SK-N-SH treated with all-trans-retinoic acid at 6 μM for 48 hours (cell line): ENCODE results near the gene MADD.

Experiments
- ATAC-seq: fragments of 200-7000 bp; cut with Tn5 transposase; 3 replicates; pipeline ENCODE4 v1.9.1; 2020; ENCODE audit warnings: mild to moderate bottlenecking, moderate library complexity
- ARNTL ChIP-seq: fragments of 450-650 bp; formaldehyde crosslinking; IDR thresholded peaks from 2 replicates; pipeline ENCODE4 v1.5.0; 2020; ENCODE audit warnings: low read depth, mild to moderate bottlenecking, moderate library complexity, borderline replicate concordance
- BACH2 ChIP-seq: fragments of 250-450 bp; sonication (Bioruptor Pico); IDR thresholded peaks from 2 replicates; pipeline ENCODE4 v1.9.0; 2021; ENCODE audit warnings: mild to moderate bottlenecking, borderline replicate concordance
- CSDC2 ChIP-seq: fragments of 250-450 bp; sonication (Bioruptor Pico); IDR thresholded peaks from 2 replicates; pipeline ENCODE4 v1.5.0; 2020; ENCODE audit warnings: mild to moderate bottlenecking, moderate library complexity
- CSRNP3 ChIP-seq: fragments of 250-450 bp; sonication (Bioruptor Pico); IDR thresholded peaks from 2 replicates; pipeline ENCODE4 v1.5.1; 2021; ENCODE audit warnings: mild to moderate bottlenecking, moderate library complexity
- ESRRG ChIP-seq: fragments of 250-450 bp; sonication (Bioruptor Pico); IDR thresholded peaks from 2 replicates; pipeline ENCODE4 v1.6.1; 2021; ENCODE audit warnings: mild to moderate bottlenecking
- GLIS3 ChIP-seq: fragments of 250-450 bp; sonication (Bioruptor Pico); IDR thresholded peaks from 2 replicates; pipeline ENCODE4 v1.5.0; 2020; ENCODE audit warnings: mild to moderate bottlenecking, moderate library complexity
- ISL1 ChIP-seq: fragments of 250-450 bp; sonication (Bioruptor Pico); IDR thresholded peaks from 2 replicates; pipeline ENCODE4 v2.1.2; 2022; ENCODE audit warnings: mild to moderate bottlenecking, moderate library complexity
- OSR1 ChIP-seq: fragments of 250-450 bp; sonication (Bioruptor Pico); IDR thresholded peaks from 2 replicates; pipeline ENCODE4 v1.8.0; 2022; ENCODE audit warnings: moderate library complexity, mild to moderate bottlenecking, inconsistent platforms
- PPARA ChIP-seq: fragments of 250-450 bp; sonication (Bioruptor Pico); IDR thresholded peaks from 2 replicates; pipeline ENCODE4 v1.5.0; 2020; ENCODE audit warnings: mild to moderate bottlenecking, borderline replicate concordance
- RARB ChIP-seq: fragments of 250-450 bp; sonication (Bioruptor Pico); IDR thresholded peaks from 2 replicates; pipeline ENCODE4 v1.8.0; 2021; ENCODE audit warnings: mild to moderate bottlenecking, moderate library complexity
- TCF4 ChIP-seq: fragments of 250-450 bp; sonication (Bioruptor Pico); IDR thresholded peaks from 2 replicates; pipeline ENCODE4 v1.8.0; 2021; ENCODE audit warnings: mild to moderate bottlenecking, moderate library complexity, borderline replicate concordance
- TOX ChIP-seq: fragments of 250-450 bp; sonication (Bioruptor Pico); IDR thresholded peaks from 2 replicates; pipeline ENCODE4 v1.8.0; 2021; ENCODE audit warnings: mild to moderate bottlenecking, moderate library complexity, borderline replicate concordance
- ZFP3 ChIP-seq: fragments of 250-450 bp; sonication (Bioruptor Pico); IDR thresholded peaks from 2 replicates; pipeline ENCODE4 v1.5.0; 2020; ENCODE audit warnings: mild to moderate bottlenecking, moderate library complexity
- ZFP30 ChIP-seq: fragments of 450-650 bp; formaldehyde crosslinking; IDR thresholded peaks from 2 replicates; pipeline ENCODE4 v1.5.0; 2022; ENCODE audit warnings: mild to moderate bottlenecking, moderate library complexity
- ZNF8 ChIP-seq: fragments of 450-650 bp; formaldehyde crosslinking; IDR thresholded peaks from 2 replicates; pipeline ENCODE4 v1.5.0; 2020; ENCODE audit warnings: mild to moderate bottlenecking, moderate library complexity
- TF ChIP-seq, protein P1 (sequence below): fragments of 250-450 bp; sonication (Bioruptor Pico); IDR thresholded peaks from 2 replicates; pipeline ENCODE4 v1.8.0; 2021; ENCODE audit warnings: low read depth, mild to moderate bottlenecking, moderate library complexity, borderline replicate concordance
- TF ChIP-seq, protein P2 (sequence below): fragments of 250-450 bp; sonication (Bioruptor Pico); IDR thresholded peaks from 2 replicates; pipeline ENCODE4 v1.5.1; 2020; ENCODE audit warnings: low read depth, mild to moderate bottlenecking, moderate library complexity
- TF ChIP-seq, protein P3 (sequence below): fragments of 250-450 bp; sonication (Bioruptor Pico); IDR thresholded peaks from 2 replicates; pipeline ENCODE4 v1.8.0; 2020; ENCODE audit warnings: mild to moderate bottlenecking, moderate library complexity, borderline replicate concordance
- TF ChIP-seq, protein P4 (sequence below): fragments of 250-450 bp; sonication (Bioruptor Pico); IDR thresholded peaks from 2 replicates; pipeline ENCODE4 v1.5.0; 2020; ENCODE audit warnings: mild to moderate bottlenecking, moderate library complexity

Gene MADD

GRCh38 chr11:47340010-47340409 is 70.1 kb downstream of the MADD start:
- ATAC-seq, result no peak
- no peak for TF ChIP-seq TOX (CRISPR knock-in tag)
- TF ChIP-seq CSDC2, result no peak
- no peak for TF ChIP-seq ZNF8
- TF ChIP-seq ARNTL (CRISPR knock-in tag), result no peak

- peak; percentile 19; the same call in 1 of the 3 replicates for ATAC-seq
- TF ChIP-seq CSDC2 (no peak), ISL1 (CRISPR knock-in tag) (no peak), BACH2 (CRISPR knock-in tag) (no peak), ZFP3 (CRISPR knock-in tag) (no peak), TCF4 (no peak)
- TF ChIP-seq, protein P1, sequence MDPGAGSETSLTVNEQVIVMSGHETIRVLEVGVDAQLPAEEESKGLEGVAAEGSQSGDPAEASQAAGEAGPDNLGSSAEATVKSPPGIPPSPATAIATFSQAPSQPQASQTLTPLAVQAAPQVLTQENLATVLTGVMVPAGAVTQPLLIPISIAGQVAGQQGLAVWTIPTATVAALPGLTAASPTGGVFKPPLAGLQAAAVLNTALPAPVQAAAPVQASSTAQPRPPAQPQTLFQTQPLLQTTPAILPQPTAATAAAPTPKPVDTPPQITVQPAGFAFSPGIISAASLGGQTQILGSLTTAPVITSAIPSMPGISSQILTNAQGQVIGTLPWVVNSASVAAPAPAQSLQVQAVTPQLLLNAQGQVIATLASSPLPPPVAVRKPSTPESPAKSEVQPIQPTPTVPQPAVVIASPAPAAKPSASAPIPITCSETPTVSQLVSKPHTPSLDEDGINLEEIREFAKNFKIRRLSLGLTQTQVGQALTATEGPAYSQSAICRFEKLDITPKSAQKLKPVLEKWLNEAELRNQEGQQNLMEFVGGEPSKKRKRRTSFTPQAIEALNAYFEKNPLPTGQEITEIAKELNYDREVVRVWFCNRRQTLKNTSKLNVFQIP (CRISPR knock-in tag), result no peak
- TF ChIP-seq, protein P2, sequence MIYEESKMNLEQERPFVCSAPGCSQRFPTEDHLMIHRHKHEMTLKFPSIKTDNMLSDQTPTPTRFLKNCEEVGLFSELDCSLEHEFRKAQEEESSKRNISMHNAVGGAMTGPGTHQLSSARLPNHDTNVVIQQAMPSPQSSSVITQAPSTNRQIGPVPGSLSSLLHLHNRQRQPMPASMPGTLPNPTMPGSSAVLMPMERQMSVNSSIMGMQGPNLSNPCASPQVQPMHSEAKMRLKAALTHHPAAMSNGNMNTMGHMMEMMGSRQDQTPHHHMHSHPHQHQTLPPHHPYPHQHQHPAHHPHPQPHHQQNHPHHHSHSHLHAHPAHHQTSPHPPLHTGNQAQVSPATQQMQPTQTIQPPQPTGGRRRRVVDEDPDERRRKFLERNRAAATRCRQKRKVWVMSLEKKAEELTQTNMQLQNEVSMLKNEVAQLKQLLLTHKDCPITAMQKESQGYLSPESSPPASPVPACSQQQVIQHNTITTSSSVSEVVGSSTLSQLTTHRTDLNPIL (CRISPR knock-in tag), result no peak
- TF ChIP-seq, protein P3, sequence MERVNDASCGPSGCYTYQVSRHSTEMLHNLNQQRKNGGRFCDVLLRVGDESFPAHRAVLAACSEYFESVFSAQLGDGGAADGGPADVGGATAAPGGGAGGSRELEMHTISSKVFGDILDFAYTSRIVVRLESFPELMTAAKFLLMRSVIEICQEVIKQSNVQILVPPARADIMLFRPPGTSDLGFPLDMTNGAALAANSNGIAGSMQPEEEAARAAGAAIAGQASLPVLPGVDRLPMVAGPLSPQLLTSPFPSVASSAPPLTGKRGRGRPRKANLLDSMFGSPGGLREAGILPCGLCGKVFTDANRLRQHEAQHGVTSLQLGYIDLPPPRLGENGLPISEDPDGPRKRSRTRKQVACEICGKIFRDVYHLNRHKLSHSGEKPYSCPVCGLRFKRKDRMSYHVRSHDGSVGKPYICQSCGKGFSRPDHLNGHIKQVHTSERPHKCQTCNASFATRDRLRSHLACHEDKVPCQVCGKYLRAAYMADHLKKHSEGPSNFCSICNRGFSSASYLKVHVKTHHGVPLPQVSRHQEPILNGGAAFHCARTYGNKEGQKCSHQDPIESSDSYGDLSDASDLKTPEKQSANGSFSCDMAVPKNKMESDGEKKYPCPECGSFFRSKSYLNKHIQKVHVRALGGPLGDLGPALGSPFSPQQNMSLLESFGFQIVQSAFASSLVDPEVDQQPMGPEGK (CRISPR knock-in tag), result no peak
- TF ChIP-seq, all 23 proteins: peak for 0
These were observed 71.2 kb downstream of the MADD start for GRCh38 chr11:47340980-47341775.

DNA sequence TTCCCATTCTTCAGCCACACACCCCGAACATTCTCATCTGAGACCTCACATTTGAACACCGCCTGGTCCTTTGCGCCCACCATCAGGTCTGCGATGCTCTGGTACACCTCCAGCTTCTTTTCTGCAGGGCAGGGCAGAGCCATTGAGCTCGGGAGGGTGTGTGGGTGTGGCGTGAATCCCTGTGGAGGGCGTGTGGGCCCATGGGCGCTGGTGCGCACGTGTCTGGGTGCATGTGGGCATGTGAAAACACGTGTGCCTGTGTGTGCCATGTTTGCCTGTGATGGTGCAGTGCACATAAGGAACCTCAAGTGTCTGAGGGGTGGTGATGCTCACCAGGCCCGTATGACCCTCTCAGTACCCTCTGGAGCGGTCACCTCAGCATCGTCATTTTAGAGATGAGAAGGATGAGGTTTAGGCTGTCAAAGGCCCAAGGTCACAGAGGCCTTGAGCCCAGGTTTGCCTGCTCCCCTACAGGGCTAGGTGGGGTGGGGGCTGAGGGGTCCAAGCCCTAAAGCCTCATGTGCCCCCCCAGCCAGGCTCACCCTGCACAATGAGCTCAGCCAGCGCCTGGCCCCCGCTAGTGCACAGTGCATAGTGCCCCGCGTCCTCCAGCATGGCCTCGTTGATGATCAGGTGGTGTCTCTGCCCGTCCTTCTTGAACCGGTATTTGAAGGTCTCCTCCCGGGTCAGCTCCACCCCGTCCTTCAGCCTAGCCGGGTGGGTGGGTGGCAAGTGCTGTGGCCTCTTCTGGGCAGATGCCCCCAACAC is 72.3 kb downstream of the MADD start:
- TF ChIP-seq ZNF8 (no peak), ZFP3 (CRISPR knock-in tag) (no peak), CSDC2 (no peak), TCF4 (no peak), GLIS3 (CRISPR knock-in tag) (no peak), RARB (no peak), ZFP30 (CRISPR knock-in tag) (no peak), CSRNP3 (no peak), ESRRG (CRISPR knock-in tag) (no peak), OSR1 (CRISPR knock-in tag) (no peak), PPARA (no peak), ISL1 (CRISPR knock-in tag) (no peak), BACH2 (CRISPR knock-in tag) (no peak)
- TF ChIP-seq, protein P2 (CRISPR knock-in tag), result no peak
- TF ChIP-seq, protein P3 (CRISPR knock-in tag), result no peak
- TF ChIP-seq, protein P4, sequence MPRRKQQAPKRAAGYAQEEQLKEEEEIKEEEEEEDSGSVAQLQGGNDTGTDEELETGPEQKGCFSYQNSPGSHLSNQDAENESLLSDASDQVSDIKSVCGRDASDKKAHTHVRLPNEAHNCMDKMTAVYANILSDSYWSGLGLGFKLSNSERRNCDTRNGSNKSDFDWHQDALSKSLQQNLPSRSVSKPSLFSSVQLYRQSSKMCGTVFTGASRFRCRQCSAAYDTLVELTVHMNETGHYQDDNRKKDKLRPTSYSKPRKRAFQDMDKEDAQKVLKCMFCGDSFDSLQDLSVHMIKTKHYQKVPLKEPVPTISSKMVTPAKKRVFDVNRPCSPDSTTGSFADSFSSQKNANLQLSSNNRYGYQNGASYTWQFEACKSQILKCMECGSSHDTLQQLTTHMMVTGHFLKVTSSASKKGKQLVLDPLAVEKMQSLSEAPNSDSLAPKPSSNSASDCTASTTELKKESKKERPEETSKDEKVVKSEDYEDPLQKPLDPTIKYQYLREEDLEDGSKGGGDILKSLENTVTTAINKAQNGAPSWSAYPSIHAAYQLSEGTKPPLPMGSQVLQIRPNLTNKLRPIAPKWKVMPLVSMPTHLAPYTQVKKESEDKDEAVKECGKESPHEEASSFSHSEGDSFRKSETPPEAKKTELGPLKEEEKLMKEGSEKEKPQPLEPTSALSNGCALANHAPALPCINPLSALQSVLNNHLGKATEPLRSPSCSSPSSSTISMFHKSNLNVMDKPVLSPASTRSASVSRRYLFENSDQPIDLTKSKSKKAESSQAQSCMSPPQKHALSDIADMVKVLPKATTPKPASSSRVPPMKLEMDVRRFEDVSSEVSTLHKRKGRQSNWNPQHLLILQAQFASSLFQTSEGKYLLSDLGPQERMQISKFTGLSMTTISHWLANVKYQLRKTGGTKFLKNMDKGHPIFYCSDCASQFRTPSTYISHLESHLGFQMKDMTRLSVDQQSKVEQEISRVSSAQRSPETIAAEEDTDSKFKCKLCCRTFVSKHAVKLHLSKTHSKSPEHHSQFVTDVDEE, result no peak
- ATAC-seq, result no peak
